GM12892 (cell line): ENCODE data around the gene SLC7A10.

Source experiments
- DNase-seq: peaks from one replicate; pipeline ENCODE4 v3.0.0; 2011; ENCODE audit not compliant: insufficient read length
- FAIRE-seq: peaks from 2 replicates; lab custom pipeline; 2011; peaks lifted over from hg19 to GRCh38; lab: Jason Lieb, UNC
- POLR2A ChIP-seq: IDR thresholded peaks from 2 replicates; pipeline ENCODE4 v1.6.1; 2011; ENCODE audit warnings: low read depth, low read length, control low read depth
- POLR2AphosphoS5 ChIP-seq: IDR thresholded peaks from 2 replicates; pipeline ENCODE4 v1.6.1; 2011; ENCODE audit warnings: low read depth, low read length, control low read depth
- TAF1 ChIP-seq: IDR thresholded peaks from 2 replicates; pipeline ENCODE4 v1.6.1; 2011; ENCODE audit warnings: low read depth, mild to moderate bottlenecking, control low read depth, low read length, borderline replicate concordance

The SLC7A10 gene

GRCh38 chr19:33202546-33203507, 22.8 kb downstream of the SLC7A10 start:
- DNase-seq (no peak), FAIRE-seq (no peak)
- TF ChIP-seq POLR2A (no peak), POLR2AphosphoS5 (no peak), TAF1 (no peak)

- TF ChIP-seq TAF1 (no peak), POLR2AphosphoS5 (no peak), POLR2A (no peak)
- DNase-seq (no peak), FAIRE-seq (no peak)
These were observed 23.6 kb downstream of the SLC7A10 start for GRCh38 chr19:33201886-33202545.

- TF ChIP-seq POLR2AphosphoS5 (no peak), TAF1 (no peak), POLR2A (no peak)
- no peak for DNase-seq
- FAIRE-seq = no peak
These were observed 24.2 kb downstream of the SLC7A10 start for GRCh38 chr19:33201473-33201872.

- no peak for FAIRE-seq
- TF ChIP-seq TAF1 = no peak
- TF ChIP-seq POLR2A = no peak
- no peak for TF ChIP-seq POLR2AphosphoS5
- no peak for DNase-seq
These were observed 26.0 kb downstream of the SLC7A10 start for GRCh38 chr19:33199441-33200265.

GRCh38 chr19:33198169-33198568, 27.5 kb downstream of the SLC7A10 start:
- TF ChIP-seq TAF1 = no peak
- no peak for TF ChIP-seq POLR2A
- TF ChIP-seq POLR2AphosphoS5 = no peak
- FAIRE-seq = no peak
- no peak for DNase-seq

- no peak for DNase-seq
- no peak for TF ChIP-seq POLR2AphosphoS5
- no peak for TF ChIP-seq TAF1
- TF ChIP-seq POLR2A = no peak
- no peak for FAIRE-seq
These were observed 28.1 kb downstream of the SLC7A10 start for GRCh38 chr19:33197591-33198000.

- TF ChIP-seq POLR2AphosphoS5 = no peak
- TF ChIP-seq POLR2A = no peak
- no peak for TF ChIP-seq TAF1
- FAIRE-seq (no peak), DNase-seq (no peak)
These were observed 29.0 kb downstream of the SLC7A10 start for GRCh38 chr19:33196446-33197193.

- TF ChIP-seq POLR2A = no peak
- TF ChIP-seq TAF1 = no peak
- no peak for TF ChIP-seq POLR2AphosphoS5
- no peak for FAIRE-seq
- DNase-seq = peak; percentile 5
These were observed 29.9 kb downstream of the SLC7A10 start for GRCh38 chr19:33195645-33196347.

GRCh38 chr19:33194886-33195644, 30.6 kb downstream of the SLC7A10 start:
- no peak for FAIRE-seq
- TF ChIP-seq POLR2A (no peak), POLR2AphosphoS5 (no peak), TAF1 (no peak)
- DNase-seq = peak; percentile 14
